Activated CD4-positive, CD25-positive, alpha-beta regulatory T cell (primary cell): ENCODE measurements around the gene MSX1.

Experiments
- DNase-seq, 4 experiments: peaks; one replicate each; lab custom pipeline; 2025; lab: John Stamatoyannopoulos, UW

MSX1 gene

DNA sequence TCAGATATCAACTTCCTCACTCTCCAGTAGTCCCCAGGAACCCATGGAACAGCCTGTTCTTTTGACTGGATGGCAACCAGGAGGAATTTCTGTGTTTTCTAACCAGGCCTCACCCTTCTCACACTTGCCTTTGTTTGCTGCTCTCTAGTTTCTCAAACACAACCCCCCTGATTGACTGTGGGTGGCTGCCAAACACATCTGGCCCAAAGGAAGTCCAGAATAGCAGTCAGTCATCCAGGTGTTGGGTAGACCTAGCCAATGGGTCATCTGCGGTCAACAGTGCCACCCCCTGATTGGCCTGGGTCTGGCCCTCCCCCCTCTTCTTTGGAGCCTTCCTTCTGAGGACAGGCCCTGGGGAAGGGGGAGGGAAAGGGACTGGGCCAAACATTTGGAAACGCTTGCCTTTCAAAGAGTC is 53.7 kb downstream of the MSX1 start:
- DNase-seq = no peak
